HG03060 (cell line): ENCODE results near the gene BORCS5.
"Not testable (repeated sequence)": the region's sequence is repeated elsewhere in the genome, so short reads cannot be mapped to it uniquely, and the experiment has no call there.

Experiments
- ATAC-seq: cut with Tn5 transposase; IDR thresholded peaks from one replicate; pipeline ENCODE4 v1.9.1; 2021; ENCODE audit warnings: low read depth, moderate number of reproducible peaks; ENCODE audit not compliant: unreplicated experiment

The BORCS5 gene

DNA sequence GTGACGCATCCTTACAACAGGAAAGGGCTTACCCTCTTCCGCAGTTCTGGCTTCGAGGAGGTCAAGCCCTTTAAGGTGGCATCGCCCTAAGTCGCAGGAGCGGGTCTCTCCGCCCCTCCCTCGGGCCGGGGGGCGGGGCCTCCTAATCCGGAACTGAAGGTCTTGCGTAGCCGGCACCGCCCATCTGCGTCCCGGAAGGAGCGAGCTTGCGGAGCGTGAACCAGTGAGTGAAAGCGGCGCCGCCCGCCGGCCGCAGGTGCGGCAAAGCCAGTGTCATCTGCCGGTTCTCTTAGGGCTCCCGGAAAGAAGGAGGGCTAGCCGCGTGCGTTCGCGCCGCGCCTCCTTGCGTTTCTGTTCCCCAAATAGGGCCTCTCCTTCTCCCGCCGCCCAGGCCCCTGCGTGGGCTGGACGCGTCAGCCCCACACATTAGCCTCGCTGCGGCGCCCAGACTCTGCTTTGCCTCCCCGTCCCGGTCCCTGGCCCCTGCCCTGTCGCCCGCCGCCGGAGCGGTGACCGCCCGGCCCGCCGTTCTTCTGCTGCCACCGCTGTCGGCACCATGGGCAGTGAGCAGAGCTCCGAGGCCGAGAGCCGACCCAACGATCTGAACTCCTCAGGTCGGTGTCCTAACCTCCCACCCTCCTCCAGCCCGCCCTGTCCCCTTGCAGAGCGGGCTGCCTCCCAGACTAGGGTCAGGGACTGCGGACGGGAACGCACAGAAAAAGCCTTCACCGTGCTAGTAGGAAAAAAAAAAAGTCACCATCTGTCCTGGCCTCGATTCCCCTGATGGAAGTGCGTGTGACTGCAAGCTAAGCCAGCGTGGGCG is at the start of gene BORCS5:
TSS of gene BORCS5 (plus strand) at position 183 of the 823 bp plus-strand sequence. CDS start at position 557, 374 bp downstream.
- ATAC-seq: peak; percentile 88

GRCh38 chr12:12310695-12311094 is 46.2 kb upstream of the BORCS5 start:
- not testable (repeated sequence) for ATAC-seq

DNA sequence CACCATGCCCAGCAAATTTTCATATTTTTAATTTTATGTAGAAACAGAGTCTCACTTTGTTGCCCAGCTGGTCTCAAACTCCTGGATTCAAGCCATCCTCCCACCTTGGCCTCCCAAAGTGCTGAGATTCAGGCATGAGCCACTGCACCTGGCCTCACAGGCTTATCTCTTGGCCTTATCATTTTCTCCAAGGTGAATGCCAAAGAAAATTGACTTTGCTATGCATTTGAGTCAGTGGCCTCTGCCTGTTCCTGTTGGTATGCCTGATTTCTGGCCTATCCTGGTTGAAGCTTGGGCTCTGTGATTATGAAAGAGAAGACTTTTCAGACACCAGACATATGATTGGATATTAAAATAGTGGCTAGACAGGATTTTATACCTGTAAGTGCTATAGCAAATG is 41.0 kb upstream of the BORCS5 start:
- ATAC-seq: no peak

GRCh38 chr12:12319451-12320183 is 37.3 kb upstream of the BORCS5 start:
- no peak for ATAC-seq

DNA sequence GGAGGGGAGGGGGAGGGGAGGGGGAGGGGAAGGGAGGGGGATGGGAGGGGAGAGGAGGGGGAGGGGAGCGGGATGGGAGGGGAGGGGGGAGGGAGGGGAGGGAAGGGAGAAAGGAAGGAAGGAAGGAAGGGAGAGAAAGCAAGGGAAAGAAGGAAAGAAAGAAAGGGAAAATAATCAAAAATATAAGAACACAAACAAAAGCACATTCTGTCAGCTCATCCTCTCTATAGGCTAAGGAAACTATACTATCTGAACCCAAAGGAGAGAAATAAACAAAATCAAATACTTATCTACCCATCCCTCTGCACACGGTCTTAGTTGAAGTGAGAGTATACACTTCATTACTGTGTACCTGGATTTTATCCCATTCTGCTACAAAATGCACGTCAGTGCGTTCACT is 33.8 kb upstream of the BORCS5 start:
- no peak for ATAC-seq

GRCh38 chr12:12323591-12323990 is 33.3 kb upstream of the BORCS5 start:
- ATAC-seq: no peak

GRCh38 chr12:12326262-12326661 is 30.6 kb upstream of the BORCS5 start:
- ATAC-seq: no peak

GRCh38 chr12:12327802-12328201 is 29.1 kb upstream of the BORCS5 start:
- no peak for ATAC-seq

DNA sequence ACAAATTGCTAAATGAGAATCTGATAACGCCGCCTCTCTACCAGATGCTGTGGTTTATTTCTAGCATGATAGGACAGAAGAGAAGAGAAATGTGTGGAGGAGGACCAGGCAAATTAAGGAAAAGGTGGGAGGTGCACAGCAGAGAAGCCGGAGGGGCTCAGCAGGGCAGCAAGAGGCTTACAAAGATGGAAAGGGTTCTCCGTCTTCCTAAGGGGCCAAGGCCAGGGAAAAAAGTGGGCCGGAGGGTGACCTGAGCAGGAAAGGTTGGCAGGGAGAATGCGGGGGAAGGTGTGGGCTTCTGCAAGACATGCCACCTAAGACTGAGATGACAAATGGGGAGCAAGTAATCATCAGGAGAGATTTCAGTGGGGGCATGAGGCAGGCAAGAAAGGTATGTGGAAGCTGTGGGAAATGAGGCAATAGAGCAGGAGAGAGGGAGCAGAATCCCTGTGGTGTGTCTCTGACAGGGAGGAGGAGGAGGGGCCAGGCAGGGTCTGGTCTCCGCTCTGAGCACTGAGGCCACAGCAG is 25.6 kb upstream of the BORCS5 start:
- no peak for ATAC-seq

DNA sequence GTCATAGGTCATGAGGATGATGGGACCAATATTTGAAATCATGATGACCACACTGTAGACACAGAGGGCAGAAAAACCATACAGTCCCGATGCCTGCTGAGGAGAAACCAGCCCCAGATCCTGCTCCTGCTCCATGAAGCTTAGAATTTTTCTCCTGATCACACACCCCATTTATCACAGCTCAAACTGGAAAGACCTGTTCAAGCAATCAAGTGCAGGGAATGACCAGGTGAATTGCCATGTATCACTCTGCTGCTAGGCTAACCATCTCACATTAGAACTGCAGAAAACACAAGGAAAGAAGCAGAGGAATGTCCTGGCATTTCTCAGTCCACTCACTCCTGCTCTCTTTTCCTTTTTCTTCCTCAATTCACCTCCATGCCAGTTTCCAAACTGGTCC is 25.0 kb upstream of the BORCS5 start:
- no peak for ATAC-seq

DNA sequence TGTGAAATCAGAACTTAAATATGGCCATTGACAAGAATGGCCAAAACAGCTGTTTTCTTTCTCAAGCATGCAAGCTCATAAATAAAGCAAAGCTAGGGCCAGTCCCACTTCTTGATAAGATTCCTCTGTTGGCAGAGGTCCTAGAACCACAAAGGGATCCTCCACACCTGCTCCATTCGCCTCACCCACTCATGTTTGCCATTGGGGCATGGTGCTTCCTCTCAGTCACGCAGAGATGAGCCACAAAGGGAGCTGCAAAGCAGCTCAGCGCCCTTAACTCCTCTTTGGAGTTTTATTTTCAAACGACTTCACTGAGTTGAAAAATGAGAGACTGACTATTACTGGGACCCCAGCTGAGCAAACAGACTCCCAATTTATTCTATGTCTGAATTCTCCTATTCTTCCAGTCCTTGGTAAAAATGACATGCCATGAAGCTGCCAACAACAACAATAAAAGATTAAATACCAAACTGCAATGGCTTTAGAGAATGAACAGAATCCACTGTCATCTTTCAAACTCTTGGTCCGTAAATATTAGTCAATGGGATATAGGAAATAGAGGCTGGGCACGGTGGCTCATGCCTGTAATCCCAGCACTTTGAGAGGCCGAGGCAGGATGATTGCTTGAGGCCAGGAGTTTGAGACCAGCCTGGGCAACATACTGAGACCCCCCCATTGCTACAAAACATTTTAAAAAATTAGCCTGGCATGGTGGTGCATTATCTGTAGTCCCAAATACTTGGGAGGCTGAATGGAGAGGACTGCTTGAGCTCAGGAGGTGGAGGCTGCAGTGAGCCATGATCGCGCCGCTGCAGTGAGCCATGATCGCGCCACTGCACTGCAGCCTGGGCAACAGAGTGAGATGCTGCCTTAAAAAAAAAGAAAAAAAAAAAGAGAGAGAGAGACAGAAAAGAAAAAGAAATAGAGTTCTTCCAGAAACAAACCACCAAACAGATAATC is 23.2 kb upstream of the BORCS5 start:
- ATAC-seq: no peak

DNA sequence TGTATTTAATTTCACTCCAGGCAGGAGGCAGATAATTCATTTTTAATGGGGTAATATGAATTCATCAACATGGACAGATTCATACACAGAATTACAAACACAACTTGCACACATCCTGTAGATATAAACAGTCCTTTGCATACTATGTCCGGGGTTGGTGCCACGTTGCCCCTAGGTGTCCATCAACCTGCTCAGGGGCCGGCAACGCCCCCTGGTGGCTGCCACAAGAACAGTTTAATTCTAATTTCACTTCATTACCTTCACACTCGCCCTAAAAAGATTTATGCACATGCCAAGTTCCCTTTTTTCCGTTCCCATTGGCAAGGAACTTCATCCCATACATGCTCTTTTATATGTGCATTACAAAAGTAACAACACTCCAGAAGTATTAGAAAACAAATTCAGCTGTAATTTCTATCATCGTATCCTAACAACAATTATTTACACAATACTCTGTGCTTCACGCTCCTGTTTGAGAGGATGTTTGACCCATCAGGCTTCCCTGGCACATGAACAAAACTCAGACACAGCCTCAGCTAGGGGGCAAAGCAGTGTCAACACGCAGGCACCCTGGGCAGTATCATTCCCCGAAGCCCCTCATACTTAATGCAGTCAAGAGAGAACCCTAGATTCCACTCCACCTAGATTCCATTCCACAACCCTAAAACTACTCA is 22.4 kb upstream of the BORCS5 start:
- ATAC-seq: no peak

DNA sequence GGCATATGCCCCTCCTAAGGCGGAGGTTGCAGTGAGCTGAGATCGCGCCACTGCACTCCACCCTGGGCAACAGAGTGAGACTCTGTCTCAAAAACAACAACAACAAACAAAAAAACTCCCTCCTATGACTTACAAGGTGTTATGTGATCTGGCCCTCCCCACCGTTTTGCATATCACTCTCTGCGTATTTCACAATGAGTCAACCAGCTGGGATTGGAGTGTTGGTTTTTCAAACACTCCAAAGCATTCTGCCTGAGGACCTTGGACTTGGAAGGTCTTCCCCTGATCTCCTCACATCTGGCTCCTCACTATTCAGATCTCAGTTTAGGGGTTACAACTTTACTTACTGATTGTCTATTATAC is 20.8 kb upstream of the BORCS5 start:
- peak; percentile 74 for ATAC-seq

GRCh38 chr12:12336511-12336910 is 20.4 kb upstream of the BORCS5 start:
- no peak for ATAC-seq

GRCh38 chr12:12338527-12339168 is 18.2 kb upstream of the BORCS5 start:
- no peak for ATAC-seq

DNA sequence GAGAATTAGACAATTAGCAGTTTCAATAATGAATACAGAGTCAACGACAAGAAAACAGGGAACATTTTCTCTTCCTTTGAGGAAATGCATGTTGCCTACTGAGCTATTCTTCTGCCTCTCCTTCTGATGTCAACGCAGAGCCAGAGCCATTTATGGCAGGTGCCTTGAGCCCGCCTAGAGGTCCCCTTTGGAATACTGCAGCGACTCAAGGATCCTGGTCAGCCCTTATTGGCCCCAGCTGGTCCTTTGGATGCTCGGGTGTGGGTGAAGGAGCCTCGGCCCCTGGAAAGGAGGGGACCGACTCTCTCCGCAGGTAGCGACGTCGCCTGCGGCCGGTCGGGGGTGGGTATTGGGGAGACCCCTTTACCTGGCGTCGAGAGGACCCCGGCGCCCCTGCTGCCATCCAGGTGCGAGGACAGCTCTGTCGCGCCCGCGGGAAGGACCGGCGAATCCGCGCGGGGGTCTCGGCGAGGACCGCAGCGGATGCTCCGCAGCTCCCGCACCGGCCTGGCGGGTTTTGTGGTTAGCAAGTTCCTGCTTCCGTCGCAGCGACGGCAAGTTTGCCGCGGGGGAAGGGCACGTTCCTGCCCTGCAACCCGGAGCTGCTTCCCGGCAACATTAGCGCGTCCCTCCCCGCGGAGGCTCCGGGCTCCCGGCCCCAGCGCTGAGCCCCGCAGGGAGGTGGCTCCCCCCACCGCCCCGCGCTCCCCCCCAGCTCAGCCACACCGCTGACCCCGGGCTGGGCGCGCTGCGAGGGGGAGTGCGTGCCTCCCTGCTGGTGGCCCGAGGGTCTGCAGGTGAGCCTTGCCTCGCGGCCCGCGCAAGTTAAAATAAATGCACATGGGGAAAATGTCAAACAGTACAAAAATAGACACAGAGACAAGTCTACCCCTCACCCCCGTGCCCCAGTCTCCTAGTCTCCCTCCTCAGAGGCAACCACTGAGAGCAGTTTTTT is 6.9 kb upstream of the BORCS5 start, which contains the start of gene MANSC1:
TSS of gene MANSC1 (minus strand) at position 532 of the 955 bp plus-strand sequence. CDS start 6,928 bp downstream, outside the sequence.
- ATAC-seq: no peak

DNA sequence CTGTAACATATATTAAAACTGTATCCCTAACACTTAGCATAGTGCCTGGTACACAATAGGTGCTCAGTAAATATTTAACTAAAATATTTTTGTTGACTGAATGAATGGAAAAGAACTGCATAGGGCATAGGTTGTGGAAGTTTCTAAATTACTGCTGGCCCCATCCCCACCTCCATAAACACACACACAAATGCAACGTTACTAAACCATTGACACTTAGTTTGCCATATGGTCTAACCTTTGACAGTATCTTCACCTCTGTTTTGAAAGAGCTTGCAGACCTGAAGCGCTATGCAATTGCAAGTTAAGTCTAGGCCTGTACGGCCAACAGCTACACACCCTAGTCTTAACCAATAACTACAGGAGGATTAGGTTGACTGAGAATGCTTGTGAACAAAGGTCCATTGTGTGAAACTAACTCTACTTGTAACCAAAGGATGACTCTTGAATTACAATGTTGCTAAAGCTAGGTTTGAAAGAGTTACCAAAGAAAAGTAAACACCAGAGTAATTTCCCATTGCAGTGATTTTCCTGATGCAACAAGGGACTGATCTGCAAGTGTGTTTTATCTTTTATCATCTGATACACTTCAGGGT is 5.9 kb upstream of the BORCS5 start:
- no peak for ATAC-seq
